K562 (cell line): ENCODE results near the gene ZNF853. TPM values are rescaled to one million over a fixed set of nuclear protein-coding genes. Genes with fewer than 3 reads are reported as not detected.
A peak's percentile ranks its signal among the peaks of the same experiment; 100 is the strongest.

Experiments used
- ELF1 ChIP-seq: fragments of 200-800 bp; sonication (Bioruptor generic); IDR thresholded peaks from 2 replicates; pipeline ENCODE4 v1.6.1; 2016; ENCODE audit warnings: missing genetic modification characterization, missing compliant biosample characterization
- ERF ChIP-seq: fragments of 450-650 bp; formaldehyde crosslinking; IDR thresholded peaks from 2 replicates; pipeline ENCODE4 v1.4.0; 2020; ENCODE audit warnings: mild to moderate bottlenecking, mixed read lengths
- GABPB1 ChIP-seq: sonication (generic); formaldehyde crosslinking; IDR thresholded peaks from 2 replicates; pipeline ENCODE4 v1.8.0; 2022; ENCODE audit warnings: mild to moderate bottlenecking, missing genetic modification reagents
- NEUROD1 ChIP-seq: fragments of 150-350 bp; IDR thresholded peaks from 2 replicates; pipeline ENCODE4 v1.6.1; 2014; ENCODE audit warnings: borderline replicate concordance, low read length, low read depth; ENCODE audit not compliant: partially characterized antibody
- NRF1 ChIP-seq, 2 experiments: fragments of 450-650 bp; IDR thresholded peaks in 1 of 2; conservative IDR thresholded peaks in 1 of 2; 2 replicates each; pipeline ENCODE4 v1.6.1; 2014; ENCODE audit warnings: mild to moderate bottlenecking in 2 of 2
- PCBP2 ChIP-seq: fragments of 200-400 bp; formaldehyde crosslinking; IDR thresholded peaks from 2 replicates; pipeline ENCODE4 v1.6.1; 2018; ENCODE audit warnings: low read length, low read depth, mild to moderate bottlenecking, moderate library complexity; ENCODE audit not compliant: poor library complexity, severe bottlenecking
- POU5F1 ChIP-seq: fragments of 150-350 bp; IDR thresholded peaks from 2 replicates; pipeline ENCODE4 v1.6.1; 2014; ENCODE audit warnings: borderline replicate concordance, low read length, low read depth, mild to moderate bottlenecking; ENCODE audit not compliant: partially characterized antibody
- RB1 ChIP-seq: fragments of 450-650 bp; IDR thresholded peaks from 2 replicates; pipeline ENCODE4 v1.6.1; 2017; ENCODE audit warnings: low read depth, mild to moderate bottlenecking
- RBBP5 ChIP-seq: fragments of 200-600 bp; sonication (generic); IDR thresholded peaks from 2 replicates; pipeline ENCODE4 v1.6.1; 2012; ENCODE audit warnings: borderline replicate concordance, mild to moderate bottlenecking, low read length, control low read depth, inconsistent platforms; ENCODE audit not compliant: insufficient read depth, poor library complexity, severe bottlenecking
- RBFOX2 ChIP-seq: fragments of 200-400 bp; formaldehyde crosslinking; IDR thresholded peaks from 2 replicates; pipeline ENCODE4 v1.6.1; 2017; ENCODE audit warnings: low read depth, mild to moderate bottlenecking, low read length, moderate library complexity
- SOX6 ChIP-seq: fragments of 450-650 bp; IDR thresholded peaks from 2 replicates; pipeline ENCODE4 v1.6.1; 2014; ENCODE audit warnings: mild to moderate bottlenecking
- SRSF1 ChIP-seq: fragments of 200-400 bp; formaldehyde crosslinking; IDR thresholded peaks from 2 replicates; pipeline ENCODE4 v1.6.1; 2017; ENCODE audit warnings: mild to moderate bottlenecking, low read depth, low read length, moderate library complexity
- ZC3H11A ChIP-seq: IDR thresholded peaks from 2 replicates; pipeline ENCODE4 v1.6.1; 2012; ENCODE audit warnings: low read depth, low read length, improper control_type of control experiment
- ZFX ChIP-seq: sonication (generic); formaldehyde crosslinking; IDR thresholded peaks from 2 replicates; pipeline ENCODE4 v1.8.0; 2022; ENCODE audit warnings: mild to moderate bottlenecking, missing genetic modification reagents, moderate library complexity
- ZNF263 ChIP-seq: sonication (generic); formaldehyde crosslinking; IDR thresholded peaks from 2 replicates; pipeline ENCODE4 v1.8.0; 2022; ENCODE audit warnings: mild to moderate bottlenecking, missing genetic modification reagents, borderline replicate concordance
- ZNF354B ChIP-seq: fragments of 250-450 bp; sonication (Bioruptor Pico); IDR thresholded peaks from 2 replicates; pipeline ENCODE4 v1.4.0; 2020
- ZNF75A ChIP-seq: fragments of 450-650 bp; formaldehyde crosslinking; IDR thresholded peaks from 2 replicates; pipeline ENCODE4 v1.4.0; 2020; ENCODE audit warnings: mild to moderate bottlenecking
- polyA plus RNA-seq, 8 experiments: library from polyadenylated mRNA; depleted of rRNA in 4 of 8; stranded (reverse) in 5 of 8; unstranded in 3 of 8; fragments of >200 nt; fragmentation: Nextera tagmentation in 2 of 8; fragmentation: Illumina TruSeq in 1 of 8; extraction: Ambion mirVana in 2 of 8; extraction: Trizol in 1 of 8; gene quantifications; 2 replicates each; pipeline versions ENCODE4 v1.2.1 to v1.2.3, GENCODE V29; 2011 to 2014; ENCODE audit warnings: inconsistent platforms in 1 of 8, missing spikeins in 1 of 8
- total RNA-seq, 7 experiments: library from RNA; depleted of rRNA in 6 of 7; stranded (reverse); fragments of >200 nt in 6 of 7; fragmentation: Illumina TruSeq in 2 of 7; extraction: Trizol in 2 of 7; gene quantifications; 2 replicates each; pipeline versions ENCODE4 v1.2.1 to v1.2.3, GENCODE V29; 2011 to 2021; ENCODE audit warnings: low replicate concordance in 1 of 7
- TF ChIP-seq, protein P1 (sequence below): sonication (generic); formaldehyde crosslinking; IDR thresholded peaks from 2 replicates; pipeline ENCODE4 v1.8.0; 2022; ENCODE audit warnings: mild to moderate bottlenecking, missing genetic modification reagents
- TF ChIP-seq, protein P2 (sequence below): fragments of 450-650 bp; IDR thresholded peaks from 2 replicates; pipeline ENCODE4 v1.6.1; 2016
- TF ChIP-seq, protein P3 (sequence below): sonication (generic); formaldehyde crosslinking; IDR thresholded peaks from 2 replicates; pipeline ENCODE4 v1.8.0; 2022; ENCODE audit warnings: mild to moderate bottlenecking, missing genetic modification reagents, borderline replicate concordance

ZNF853 gene
- total and polyA plus RNA-seq, 9 of the 15 experiments (the other 6 are each of a cell fraction or from before 2014, with no cell fraction given): 0.03 TPM; not detected in 8

DNA sequence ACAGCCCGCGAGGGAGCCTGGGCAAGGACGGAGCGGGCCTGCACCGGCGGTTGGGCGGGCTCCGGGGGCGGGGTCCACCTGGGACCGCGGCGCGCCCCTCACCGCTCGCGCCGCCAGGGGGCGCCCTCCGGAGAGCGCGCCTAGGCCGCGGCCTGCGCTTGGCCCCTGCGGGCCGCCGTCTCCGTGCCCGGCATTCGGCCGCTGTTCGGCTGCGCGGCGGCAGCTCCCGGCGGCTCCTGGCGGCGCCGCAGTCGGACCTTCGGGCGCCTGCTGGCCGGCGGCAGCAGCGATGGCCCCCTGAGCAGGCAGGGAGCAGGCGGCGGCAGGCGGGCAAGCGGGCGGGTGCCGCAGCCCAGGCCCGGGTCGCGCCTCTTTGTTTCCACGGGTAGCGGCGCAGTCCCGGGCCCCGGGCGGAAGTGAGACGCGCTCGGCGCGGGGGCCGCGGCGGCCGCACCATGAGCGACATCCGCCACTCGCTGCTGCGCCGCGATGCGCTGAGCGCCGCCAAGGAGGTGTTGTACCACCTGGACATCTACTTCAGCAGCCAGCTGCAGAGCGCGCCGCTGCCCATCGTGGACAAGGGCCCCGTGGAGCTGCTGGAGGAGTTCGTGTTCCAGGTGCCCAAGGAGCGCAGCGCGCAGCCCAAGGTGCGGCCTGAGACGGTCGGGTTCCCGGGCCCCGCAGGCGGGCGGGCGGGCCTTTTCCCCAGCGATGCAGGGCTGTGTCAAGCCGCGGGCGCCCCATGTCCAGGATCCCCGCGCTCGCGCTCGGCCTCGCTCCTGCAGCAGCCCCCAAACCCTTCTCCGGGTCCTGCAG is 25.4 kb upstream of the ZNF853 start, which contains the start of gene INTS15 (continued):
- TF ChIP-seq, protein P1, sequence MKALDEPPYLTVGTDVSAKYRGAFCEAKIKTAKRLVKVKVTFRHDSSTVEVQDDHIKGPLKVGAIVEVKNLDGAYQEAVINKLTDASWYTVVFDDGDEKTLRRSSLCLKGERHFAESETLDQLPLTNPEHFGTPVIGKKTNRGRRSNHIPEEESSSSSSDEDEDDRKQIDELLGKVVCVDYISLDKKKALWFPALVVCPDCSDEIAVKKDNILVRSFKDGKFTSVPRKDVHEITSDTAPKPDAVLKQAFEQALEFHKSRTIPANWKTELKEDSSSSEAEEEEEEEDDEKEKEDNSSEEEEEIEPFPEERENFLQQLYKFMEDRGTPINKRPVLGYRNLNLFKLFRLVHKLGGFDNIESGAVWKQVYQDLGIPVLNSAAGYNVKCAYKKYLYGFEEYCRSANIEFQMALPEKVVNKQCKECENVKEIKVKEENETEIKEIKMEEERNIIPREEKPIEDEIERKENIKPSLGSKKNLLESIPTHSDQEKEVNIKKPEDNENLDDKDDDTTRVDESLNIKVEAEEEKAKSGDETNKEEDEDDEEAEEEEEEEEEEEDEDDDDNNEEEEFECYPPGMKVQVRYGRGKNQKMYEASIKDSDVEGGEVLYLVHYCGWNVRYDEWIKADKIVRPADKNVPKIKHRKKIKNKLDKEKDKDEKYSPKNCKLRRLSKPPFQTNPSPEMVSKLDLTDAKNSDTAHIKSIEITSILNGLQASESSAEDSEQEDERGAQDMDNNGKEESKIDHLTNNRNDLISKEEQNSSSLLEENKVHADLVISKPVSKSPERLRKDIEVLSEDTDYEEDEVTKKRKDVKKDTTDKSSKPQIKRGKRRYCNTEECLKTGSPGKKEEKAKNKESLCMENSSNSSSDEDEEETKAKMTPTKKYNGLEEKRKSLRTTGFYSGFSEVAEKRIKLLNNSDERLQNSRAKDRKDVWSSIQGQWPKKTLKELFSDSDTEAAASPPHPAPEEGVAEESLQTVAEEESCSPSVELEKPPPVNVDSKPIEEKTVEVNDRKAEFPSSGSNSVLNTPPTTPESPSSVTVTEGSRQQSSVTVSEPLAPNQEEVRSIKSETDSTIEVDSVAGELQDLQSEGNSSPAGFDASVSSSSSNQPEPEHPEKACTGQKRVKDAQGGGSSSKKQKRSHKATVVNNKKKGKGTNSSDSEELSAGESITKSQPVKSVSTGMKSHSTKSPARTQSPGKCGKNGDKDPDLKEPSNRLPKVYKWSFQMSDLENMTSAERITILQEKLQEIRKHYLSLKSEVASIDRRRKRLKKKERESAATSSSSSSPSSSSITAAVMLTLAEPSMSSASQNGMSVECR: peak; percentile 82
- TF ChIP-seq ZC3H11A (no peak), ZNF263 (CRISPR knock-in tag) (0 out of 2 replicates have a peak, but pooled peaks have one; percentile 36), ELF1 (tag) (peak; percentile 65), SRSF1 (no peak), ZFX (CRISPR knock-in tag) (peak; percentile 79), NRF1 (conservative IDR thresholded peaks at IDR 0.05 in 1 of 2, IDR thresholded peaks at IDR 0.05 in 1 of 2) (peak; percentile 65 to 75), ERF (CRISPR knock-in tag) (peak; percentile 95), GABPB1 (CRISPR knock-in tag) (peak; percentile 67), SOX6 (0 out of 2 replicates have a peak, but pooled peaks have one; percentile 22), RBBP5 (peak; percentile 96), ZNF75A (0 out of 2 replicates have a peak, but pooled peaks have one; percentile 39), PCBP2 (no peak), RBFOX2 (peak; percentile 86), ZNF354B (CRISPR knock-in tag) (no peak), POU5F1 (peak; percentile 90), RB1 (peak; percentile 99), NEUROD1 (peak; percentile 27)
- TF ChIP-seq, protein P2, sequence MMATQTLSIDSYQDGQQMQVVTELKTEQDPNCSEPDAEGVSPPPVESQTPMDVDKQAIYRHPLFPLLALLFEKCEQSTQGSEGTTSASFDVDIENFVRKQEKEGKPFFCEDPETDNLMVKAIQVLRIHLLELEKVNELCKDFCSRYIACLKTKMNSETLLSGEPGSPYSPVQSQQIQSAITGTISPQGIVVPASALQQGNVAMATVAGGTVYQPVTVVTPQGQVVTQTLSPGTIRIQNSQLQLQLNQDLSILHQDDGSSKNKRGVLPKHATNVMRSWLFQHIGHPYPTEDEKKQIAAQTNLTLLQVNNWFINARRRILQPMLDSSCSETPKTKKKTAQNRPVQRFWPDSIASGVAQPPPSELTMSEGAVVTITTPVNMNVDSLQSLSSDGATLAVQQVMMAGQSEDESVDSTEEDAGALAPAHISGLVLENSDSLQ: peak; percentile 14; the same call in 1 of the 2 replicates
- TF ChIP-seq, protein P3, sequence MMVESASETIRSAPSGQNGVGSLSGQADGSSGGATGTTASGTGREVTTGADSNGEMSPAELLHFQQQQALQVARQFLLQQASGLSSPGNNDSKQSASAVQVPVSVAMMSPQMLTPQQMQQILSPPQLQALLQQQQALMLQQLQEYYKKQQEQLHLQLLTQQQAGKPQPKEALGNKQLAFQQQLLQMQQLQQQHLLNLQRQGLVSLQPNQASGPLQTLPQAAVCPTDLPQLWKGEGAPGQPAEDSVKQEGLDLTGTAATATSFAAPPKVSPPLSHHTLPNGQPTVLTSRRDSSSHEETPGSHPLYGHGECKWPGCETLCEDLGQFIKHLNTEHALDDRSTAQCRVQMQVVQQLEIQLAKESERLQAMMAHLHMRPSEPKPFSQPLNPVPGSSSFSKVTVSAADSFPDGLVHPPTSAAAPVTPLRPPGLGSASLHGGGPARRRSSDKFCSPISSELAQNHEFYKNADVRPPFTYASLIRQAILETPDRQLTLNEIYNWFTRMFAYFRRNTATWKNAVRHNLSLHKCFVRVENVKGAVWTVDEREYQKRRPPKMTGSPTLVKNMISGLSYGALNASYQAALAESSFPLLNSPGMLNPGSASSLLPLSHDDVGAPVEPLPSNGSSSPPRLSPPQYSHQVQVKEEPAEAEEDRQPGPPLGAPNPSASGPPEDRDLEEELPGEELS (CRISPR knock-in tag): peak; percentile 50; the same call in 1 of the 2 replicates
